ENCODE results near the gene KIF5C.

KIF5C gene

DNA sequence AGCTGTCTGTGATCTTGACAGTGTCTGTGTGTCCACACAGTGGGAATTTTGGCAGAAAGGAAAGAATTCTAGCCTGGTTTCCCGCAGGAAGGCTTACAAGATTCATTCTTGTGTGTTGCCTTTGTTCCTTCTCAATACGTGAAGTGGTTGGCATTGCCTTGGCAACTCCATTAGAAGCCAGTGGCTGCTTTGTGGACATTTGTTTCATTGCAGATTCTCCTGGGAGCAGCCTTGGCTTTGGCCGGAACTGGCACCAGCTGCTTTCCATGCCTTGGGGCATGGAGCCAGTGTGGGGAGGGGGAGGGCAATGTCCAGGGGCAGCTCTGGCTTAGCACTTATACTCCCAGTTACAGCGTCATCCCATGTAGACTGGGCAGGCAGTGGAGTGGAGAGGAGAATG lies 39.4 kb downstream of the KIF5C start:
- in situ Hi-C loops (cut with MboI; ENCODE audit: low sequenced_read_pairs, unreplicated experiment) = no loop called here
- no peak for DNase-seq (ENCODE audit: low spot score)
- TF ChIP-seq, protein P1, sequence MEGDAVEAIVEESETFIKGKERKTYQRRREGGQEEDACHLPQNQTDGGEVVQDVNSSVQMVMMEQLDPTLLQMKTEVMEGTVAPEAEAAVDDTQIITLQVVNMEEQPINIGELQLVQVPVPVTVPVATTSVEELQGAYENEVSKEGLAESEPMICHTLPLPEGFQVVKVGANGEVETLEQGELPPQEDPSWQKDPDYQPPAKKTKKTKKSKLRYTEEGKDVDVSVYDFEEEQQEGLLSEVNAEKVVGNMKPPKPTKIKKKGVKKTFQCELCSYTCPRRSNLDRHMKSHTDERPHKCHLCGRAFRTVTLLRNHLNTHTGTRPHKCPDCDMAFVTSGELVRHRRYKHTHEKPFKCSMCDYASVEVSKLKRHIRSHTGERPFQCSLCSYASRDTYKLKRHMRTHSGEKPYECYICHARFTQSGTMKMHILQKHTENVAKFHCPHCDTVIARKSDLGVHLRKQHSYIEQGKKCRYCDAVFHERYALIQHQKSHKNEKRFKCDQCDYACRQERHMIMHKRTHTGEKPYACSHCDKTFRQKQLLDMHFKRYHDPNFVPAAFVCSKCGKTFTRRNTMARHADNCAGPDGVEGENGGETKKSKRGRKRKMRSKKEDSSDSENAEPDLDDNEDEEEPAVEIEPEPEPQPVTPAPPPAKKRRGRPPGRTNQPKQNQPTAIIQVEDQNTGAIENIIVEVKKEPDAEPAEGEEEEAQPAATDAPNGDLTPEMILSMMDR (IDR thresholded peaks at IDR 0.05; ENCODE audit: borderline replicate concordance, control extremely low read depth, extremely low read depth, insufficient read depth, missing control alignments) = no peak

DNA sequence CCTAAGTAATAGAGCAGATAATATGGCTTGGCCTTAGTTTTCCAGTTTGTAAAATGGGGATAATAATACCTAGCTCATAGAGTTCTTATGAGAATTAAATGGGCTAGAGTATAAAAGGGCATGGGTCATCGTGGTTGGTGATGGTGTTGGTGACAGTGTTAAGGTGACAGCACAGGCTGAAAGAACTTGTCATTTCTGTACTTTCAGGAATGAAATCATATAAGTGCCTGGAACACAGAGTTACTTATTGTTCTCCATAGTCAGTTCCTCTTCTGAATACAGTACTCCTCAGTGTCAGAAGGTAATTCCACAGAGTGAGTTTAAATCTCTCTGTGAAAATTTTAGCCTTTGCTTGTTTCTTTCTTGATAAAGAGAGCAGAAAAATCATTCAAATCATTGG lies 42.4 kb downstream of the KIF5C start:
- in situ Hi-C loops (cut with MboI; ENCODE audit: low sequenced_read_pairs, unreplicated experiment) = no loop called here
- TF ChIP-seq, protein P1 (IDR thresholded peaks at IDR 0.05; ENCODE audit: borderline replicate concordance, control extremely low read depth, extremely low read depth, insufficient read depth, missing control alignments) = no peak
- DNase-seq (ENCODE audit: low spot score) = peak; percentile 13

DNA sequence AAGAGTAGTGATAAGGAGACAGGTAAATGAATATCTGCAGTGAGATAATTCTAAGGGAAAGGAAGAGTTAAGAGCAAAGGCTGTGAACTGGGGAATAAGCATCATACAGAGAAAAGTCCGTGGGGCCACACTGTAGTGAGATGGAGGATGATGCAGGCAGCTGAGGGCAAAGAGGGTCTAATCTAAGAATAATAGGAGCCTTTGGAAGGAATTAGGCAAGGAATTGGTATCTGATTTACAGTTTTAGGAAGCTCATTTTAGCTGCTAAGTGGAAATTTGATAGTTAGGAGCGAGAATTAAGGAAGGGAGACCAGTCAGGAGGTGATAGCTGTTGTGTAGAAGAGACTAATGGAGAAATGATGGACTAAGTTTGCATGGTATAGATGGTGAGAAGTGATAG lies 43.5 kb downstream of the KIF5C start:
- TF ChIP-seq, protein P1 (IDR thresholded peaks at IDR 0.05; ENCODE audit: borderline replicate concordance, control extremely low read depth, extremely low read depth, insufficient read depth, missing control alignments) = no peak
- in situ Hi-C loops (cut with MboI; ENCODE audit: low sequenced_read_pairs, unreplicated experiment) = no loop called here
- DNase-seq (ENCODE audit: low spot score) = no peak

DNA sequence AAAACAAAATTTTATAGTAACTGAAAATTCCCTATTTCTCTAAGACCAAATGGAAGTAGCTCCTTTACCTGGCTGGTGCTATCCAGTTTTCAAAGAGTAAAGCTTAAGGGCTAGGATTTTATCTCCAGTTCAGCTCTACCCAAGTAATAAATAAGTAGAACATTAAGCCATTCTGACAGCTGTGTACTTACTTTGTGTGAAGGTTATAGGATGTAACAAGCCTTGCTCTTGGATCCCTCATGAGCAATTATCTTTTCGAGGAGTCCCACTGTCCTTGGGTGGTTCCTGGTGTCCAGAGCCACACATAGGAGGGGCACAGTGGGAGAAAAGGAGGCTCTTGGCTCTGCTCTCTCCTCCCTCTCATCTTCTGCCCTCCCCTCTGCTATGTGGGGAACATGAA lies 45.5 kb downstream of the KIF5C start:
- in situ Hi-C loops (cut with MboI; ENCODE audit: low sequenced_read_pairs, unreplicated experiment) = no loop called here
- TF ChIP-seq, protein P1 (IDR thresholded peaks at IDR 0.05; ENCODE audit: borderline replicate concordance, control extremely low read depth, extremely low read depth, insufficient read depth, missing control alignments) = no peak
- no peak for DNase-seq (ENCODE audit: low spot score)

DNA sequence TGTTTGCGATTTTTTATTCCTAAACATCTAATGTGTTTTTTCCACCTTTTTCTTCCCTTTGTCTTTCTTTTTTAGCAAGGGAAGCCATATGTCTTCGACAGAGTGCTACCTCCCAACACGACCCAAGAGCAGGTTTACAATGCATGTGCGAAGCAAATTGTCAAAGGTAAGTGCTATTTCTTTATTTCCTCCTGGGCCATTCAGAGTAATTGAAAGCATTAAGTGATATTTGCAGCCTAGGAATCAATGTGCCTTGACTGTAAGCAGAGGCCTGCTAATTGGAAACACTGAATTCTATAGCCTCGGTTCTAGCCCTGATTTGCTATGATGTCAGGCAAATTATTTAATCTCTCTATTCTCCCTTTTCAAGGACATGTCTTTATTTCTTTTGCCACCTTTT lies 47.0 kb downstream of the KIF5C start:
- TF ChIP-seq, protein P1 (IDR thresholded peaks at IDR 0.05; ENCODE audit: borderline replicate concordance, control extremely low read depth, extremely low read depth, insufficient read depth, missing control alignments) = no peak
- in situ Hi-C loops (cut with MboI; ENCODE audit: low sequenced_read_pairs, unreplicated experiment) = no loop called here
- no peak for DNase-seq (ENCODE audit: low spot score)

DNA sequence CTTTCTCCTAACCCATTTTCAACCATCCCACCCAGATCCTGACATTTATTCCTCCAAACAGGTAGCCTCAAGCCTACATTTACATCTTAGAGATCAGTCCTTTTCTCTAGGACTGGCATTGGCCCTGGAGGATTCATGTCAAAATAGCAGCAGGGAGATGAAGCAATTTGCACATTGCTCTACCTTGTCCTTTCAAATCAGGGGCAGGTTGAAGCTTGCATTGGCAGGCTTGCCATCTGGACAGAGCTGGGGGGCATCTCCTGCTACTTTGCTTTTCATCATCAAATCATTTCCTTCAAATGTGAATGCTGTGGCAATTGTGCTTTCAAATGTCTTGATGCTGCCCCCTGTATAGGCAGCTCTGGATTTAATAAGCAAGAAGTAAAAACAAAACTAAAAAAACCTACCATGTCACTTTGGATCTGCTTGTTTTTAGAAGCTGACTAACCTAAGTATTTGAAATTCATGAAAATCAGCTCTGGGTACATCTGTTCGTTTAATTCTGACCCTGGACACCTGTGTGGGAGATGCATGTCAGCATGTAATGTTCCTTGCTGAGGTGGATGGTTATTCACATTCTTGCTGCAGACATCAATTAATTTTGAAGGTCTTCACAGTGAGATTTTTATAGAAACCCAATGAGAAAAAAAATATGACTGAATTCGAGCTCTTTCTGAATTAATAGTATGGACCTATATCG lies 47.9 kb downstream of the KIF5C start:
- TF ChIP-seq, protein P1 (IDR thresholded peaks at IDR 0.05; ENCODE audit: borderline replicate concordance, control extremely low read depth, extremely low read depth, insufficient read depth, missing control alignments) = no peak
- no peak for DNase-seq (ENCODE audit: low spot score)
- in situ Hi-C loops (cut with MboI; ENCODE audit: low sequenced_read_pairs, unreplicated experiment) = no loop called here
